Thyroid gland (tissue), 4 donors: Measurements from ENCODE around the gene DNAAF9. TPM values are rescaled to one million over a fixed set of nuclear protein-coding genes. Genes with fewer than 3 reads are reported as not detected.

ENCODE experiments used
- DNase-seq, 2 donors: peaks; one replicate each; pipeline ENCODE4 v3.0.0-alpha.2; 2019
- H3K27ac ChIP-seq, 3 donors: fragments of 200-600 bp; sonication (generic); 1 replicate in 2 of 3; 2 replicates in 1 of 3; pipeline ENCODE4 v1.5.1; 2016 to 2019; ENCODE audit warnings: mild to moderate bottlenecking in 1 of 3, moderate library complexity in 1 of 3
- H3K27me3 ChIP-seq: fragments of 200-600 bp; sonication (generic); one replicate; pipeline ENCODE4 v1.5.1; 2019
- H3K36me3 ChIP-seq, 2 donors: fragments of 200-600 bp; sonication (generic); one replicate each; pipeline ENCODE4 v1.5.1; 2016 to 2019
- H3K4me1 ChIP-seq, 2 donors: fragments of 200-600 bp; sonication (generic); one replicate each; pipeline ENCODE4 v1.5.1; 2017 to 2019
- H3K4me3 ChIP-seq, 3 donors: fragments of 200-600 bp; sonication (generic); replicated peaks in 1 of 3; 1 replicate in 2 of 3; 2 replicates in 1 of 3; pipeline ENCODE4 v1.5.1; 2016; ENCODE audit warnings: mild to moderate bottlenecking in 1 of 3
- H3K9me3 ChIP-seq: fragments of 200-600 bp; sonication (generic); one replicate; pipeline ENCODE4 v1.5.1; 2017
- CTCF ChIP-seq, 6 experiments: fragments of 200-600 bp in 3 of 6; fragments of 450-650 bp in 3 of 6; sonication (generic) in 3 of 6; IDR thresholded peaks; one replicate each; pipeline ENCODE4 v1.5.1; 2016 to 2019; ENCODE audit warnings: antibody characterized with exemption in 6 of 6, mild to moderate bottlenecking in 2 of 6, inconsistent platforms in 1 of 6, moderate library complexity in 1 of 6
- POLR2A ChIP-seq, 2 donors: fragments of 450-650 bp; IDR thresholded peaks; one replicate each; pipeline ENCODE4 v1.6.1; 2017; ENCODE audit warnings: antibody characterized with exemption in 2 of 2, mild to moderate bottlenecking in 2 of 2, moderate library complexity in 1 of 2
- WGBS, 2 donors: methylation state at CpG; one replicate each; pipeline ENCODE4 v1.1.5; 2017; 5-methylcytosine and 5-hydroxymethylcytosine counted together
- intact Hi-C: fragments of 100-400 bp; cut with DNase I; formaldehyde crosslinking; loops from one replicate; pipeline ENCODE4 v1.15.1; 2023
- total RNA-seq, 4 donors: library from RNA; depleted of rRNA; stranded (reverse); fragments of >200 nt; gene quantifications; one replicate each; pipeline ENCODE4 v1.2.3, GENCODE V29; 2016

The DNAAF9 gene
- 10 to 100 TPM; 18.0 to 29.8 (median 22.5) TPM for total RNA-seq

- Histone ChIP-seq H3K9me3 (no peaks in the 10 kb centered on the region), H3K27ac (peak within 1 kb of the TSS; percentile 84 to 94 (median 92)), H3K27me3 (no peaks in the 10 kb centered on the region), H3K36me3 (no peaks in the 10 kb centered on the region), H3K4me3 (peak within 1 kb of the TSS; percentile 66 to 90 (median 78)), H3K4me1 (peaks cover 10 to 12% of the 10 kb centered on the region in 2 donors)
- 0 to 2% methylated on average over 13 to 20 of the region's 71 CpGs for WGBS, 2 donors
- peak in 1 of 2 donors; percentile 48 for DNase-seq
- intact Hi-C loops: loop anchor here (10.0 kb wide), 1 partner anchor 202 kb away; the partner anchor contains the start of genes DDRGK1 and ITPA
- TF ChIP-seq POLR2A (IDR thresholded peaks at IDR 0.05) (peak in 1 of 2 donors; percentile 59), CTCF (IDR thresholded peaks at IDR 0.05) (peak in 4 of 6 experiments; percentile 21 to 59 (median 52))
These were observed at the start of gene DNAAF9 for GRCh38 chr20:3407040-3407770. DNAAF9 (minus strand) TSS chr20:3407669; CDS start chr20:3407557, 112 bp downstream.

- 42 to 46% methylated on average over 4 of the region's 4 CpGs for WGBS, 2 donors
- intact Hi-C loops: no loop called here
- DNase-seq: peak; percentile 28 to 39
- Histone ChIP-seq H3K27me3 (no peaks in the 10 kb centered on the region), H3K9me3 (no peaks in the 10 kb centered on the region), H3K4me3 (no peak overlapping the region), H3K27ac (no peak overlapping the region), H3K36me3 (no peaks in the 10 kb centered on the region), H3K4me1 (peaks cover 11 to 32% of the 10 kb centered on the region in 2 donors)
- TF ChIP-seq POLR2A (IDR thresholded peaks at IDR 0.05): no peak
These were observed 49.2 kb upstream of the DNAAF9 start for GRCh38 chr20:3456648-3457047.

GRCh38 chr20:3454831-3455230 is 47.4 kb upstream of the DNAAF9 start:
- peak; percentile 45 for DNase-seq
- 35 to 41% methylated on average over 5 of the region's 5 CpGs for WGBS, 2 donors
- Histone ChIP-seq H3K9me3 (no peaks in the 10 kb centered on the region), H3K27ac (no peak overlapping the region), H3K4me3 (no peak overlapping the region), H3K4me1 (peaks cover 0 to 14% of the 10 kb centered on the region in 2 donors), H3K27me3 (no peaks in the 10 kb centered on the region), H3K36me3 (no peaks in the 10 kb centered on the region)
- TF ChIP-seq CTCF (IDR thresholded peaks at IDR 0.05): no peak
- no peak for TF ChIP-seq POLR2A (IDR thresholded peaks at IDR 0.05)
- intact Hi-C loops: no loop called here

GRCh38 chr20:3452690-3453089 is 45.2 kb upstream of the DNAAF9 start:
- Histone ChIP-seq H3K36me3 (no peaks in the 10 kb centered on the region), H3K27ac (no peak overlapping the region), H3K4me3 (no peak overlapping the region), H3K27me3 (no peaks in the 10 kb centered on the region), H3K4me1 (no peaks in the 10 kb centered on the region), H3K9me3 (no peaks in the 10 kb centered on the region)
- TF ChIP-seq CTCF (IDR thresholded peaks at IDR 0.05) (no peak), POLR2A (IDR thresholded peaks at IDR 0.05) (no peak)
- intact Hi-C loops: no loop called here
- no peak for DNase-seq
- 82 to 91% methylated on average over 4 of the region's 4 CpGs for WGBS, 2 donors

DNA sequence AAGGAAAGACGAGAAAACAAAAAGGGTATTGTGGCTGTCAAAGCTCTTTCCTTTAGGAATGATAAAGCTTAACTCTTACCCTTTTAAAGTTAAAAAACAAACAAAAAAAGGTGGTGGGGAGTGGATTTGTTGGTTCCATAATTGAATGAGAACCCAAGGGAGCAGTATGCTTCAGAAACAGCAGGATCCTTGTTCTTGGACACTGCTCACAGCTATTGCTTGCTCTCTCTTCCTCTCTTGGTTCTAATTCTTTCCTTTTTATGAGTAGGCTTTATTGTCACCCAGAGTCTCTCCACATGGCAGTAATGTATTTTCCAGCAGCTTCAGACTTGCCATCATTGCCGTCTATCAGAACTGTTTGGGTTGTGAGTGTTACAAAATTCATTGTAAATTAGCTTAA is 44.7 kb upstream of the DNAAF9 start:
- Histone ChIP-seq H3K27me3 (no peaks in the 10 kb centered on the region), H3K27ac (no peak overlapping the region), H3K9me3 (no peaks in the 10 kb centered on the region), H3K4me3 (no peak overlapping the region), H3K36me3 (no peaks in the 10 kb centered on the region), H3K4me1 (no peaks in the 10 kb centered on the region)
- intact Hi-C loops: no loop called here
- WGBS, 2 donors: 68 to 83% methylated on average over 2 of the region's 2 CpGs
- DNase-seq: no peak
- no peak for TF ChIP-seq POLR2A (IDR thresholded peaks at IDR 0.05)
- no peak for TF ChIP-seq CTCF (IDR thresholded peaks at IDR 0.05)
